ENCODE measurements around the gene TP63. TPM values are rescaled to one million over a fixed set of nuclear protein-coding genes. Genes with fewer than 3 reads are reported as not detected.

Gene TP63
- polyA plus RNA-seq, 1 experiment, result not detected

- CTCF ChIA-PET, result no interaction called here
Measured at GRCh38 chr3:189833266-189833665, 202.1 kb downstream of the TP63 start.

GRCh38 chr3:189833996-189834395, 202.8 kb downstream of the TP63 start:
- CTCF ChIA-PET, result no interaction called here
- Histone ChIP-seq H3K4me3 (ENCODE audit: low read depth, low read length) (no peak overlapping the region), H3K9me3 (ENCODE audit: control insufficient read depth, insufficient read depth, low read length) (no peaks in the 10 kb centered on the region), H3K27me3 (ENCODE audit: control insufficient read depth, insufficient read depth, low read length) (no peaks in the 10 kb centered on the region), H3K27ac (ENCODE audit: low read depth, low read length) (no peak overlapping the region)
- no peak for DNase-seq (ENCODE audit: low read depth, low spot score)
- no peak for TF ChIP-seq CTCF (IDR thresholded peaks at IDR 0.05; ENCODE audit: low read depth, low read length)
- POLR2A ChIA-PET, result no interaction called here

More at GRCh38 chr3:189833266-189833665, 202.1 kb downstream of the TP63 start:
- TF ChIP-seq CTCF (IDR thresholded peaks at IDR 0.05; ENCODE audit: low read depth, low read length), result no peak
- Histone ChIP-seq H3K27ac (ENCODE audit: low read depth, low read length) (no peak overlapping the region), H3K4me3 (ENCODE audit: low read depth, low read length) (no peak overlapping the region), H3K9me3 (ENCODE audit: control insufficient read depth, insufficient read depth, low read length) (no peaks in the 10 kb centered on the region), H3K27me3 (ENCODE audit: control insufficient read depth, insufficient read depth, low read length) (no peaks in the 10 kb centered on the region)
- POLR2A ChIA-PET, result no interaction called here
- DNase-seq (ENCODE audit: low read depth, low spot score), result no peak

GRCh38 chr3:189834462-189834861, 203.3 kb downstream of the TP63 start:
- H3K4me3 ChIP-seq (ENCODE audit: low read depth, low read length), result no peak overlapping the region
- H3K27me3 ChIP-seq (ENCODE audit: control insufficient read depth, insufficient read depth, low read length), result no peaks in the 10 kb centered on the region
- ChIA-PET POLR2A (no interaction called here), CTCF (no interaction called here)
- H3K9me3 ChIP-seq (ENCODE audit: control insufficient read depth, insufficient read depth, low read length), result no peaks in the 10 kb centered on the region
- H3K27ac ChIP-seq (ENCODE audit: low read depth, low read length), result no peak overlapping the region
- no peak for TF ChIP-seq CTCF (IDR thresholded peaks at IDR 0.05; ENCODE audit: low read depth, low read length)
- DNase-seq (ENCODE audit: low read depth, low spot score), result no peak

GRCh38 chr3:189836795-189837194, 205.6 kb downstream of the TP63 start:
- Histone ChIP-seq H3K4me3 (ENCODE audit: low read depth, low read length) (no peak overlapping the region), H3K27ac (ENCODE audit: low read depth, low read length) (no peak overlapping the region), H3K27me3 (ENCODE audit: control insufficient read depth, insufficient read depth, low read length) (no peaks in the 10 kb centered on the region), H3K9me3 (ENCODE audit: control insufficient read depth, insufficient read depth, low read length) (no peaks in the 10 kb centered on the region)
- no peak for DNase-seq (ENCODE audit: low read depth, low spot score)
- CTCF ChIA-PET, result no interaction called here
- POLR2A ChIA-PET, result no interaction called here
- no peak for TF ChIP-seq CTCF (IDR thresholded peaks at IDR 0.05; ENCODE audit: low read depth, low read length)

- H3K9me3 ChIP-seq (ENCODE audit: control insufficient read depth, insufficient read depth, low read length), result no peaks in the 10 kb centered on the region; the same call in 1 of the 2 replicates
- H3K27me3 ChIP-seq (ENCODE audit: control insufficient read depth, insufficient read depth, low read length), result no peaks in the 10 kb centered on the region
- ChIA-PET POLR2A (no interaction called here), CTCF (interaction anchor here (0.6 kb wide), 1 partner anchor 14 kb away, joined by 6 read pairs; no protein-coding TSS in a partner anchor)
- DNase-seq (ENCODE audit: low read depth, low spot score), result no peak
- no peak for TF ChIP-seq CTCF (IDR thresholded peaks at IDR 0.05; ENCODE audit: low read depth, low read length)
- H3K27ac ChIP-seq (ENCODE audit: low read depth, low read length), result no peak overlapping the region
- no peak overlapping the region for H3K4me3 ChIP-seq (ENCODE audit: low read depth, low read length)
Measured at GRCh38 chr3:189838291-189838690, 207.1 kb downstream of the TP63 start.

Measured in AG04450 (cell line).